WTC11 (cell line): ENCODE measurements around the gene DCLRE1C.

Source experiments
- CREM ChIP-seq: sonication (generic); formaldehyde crosslinking; IDR thresholded peaks from 2 replicates; pipeline ENCODE4 v1.8.1; 2022; ENCODE audit warnings: mild to moderate bottlenecking, missing genetic modification reagents, moderate library complexity
- CTCF ChIP-seq: fragments of 200-600 bp; IDR thresholded peaks from 2 replicates; pipeline ENCODE4 v1.8.0; 2022; ENCODE audit warnings: antibody characterized with exemption
- GRHL2 ChIP-seq: fragments of 250-450 bp; sonication (Bioruptor Pico); IDR thresholded peaks from 2 replicates; pipeline ENCODE4 v1.8.0; 2022; ENCODE audit warnings: mild to moderate bottlenecking, moderate library complexity; ENCODE audit not compliant: insufficient replicate concordance, severe bottlenecking
- HMGXB4 ChIP-seq: sonication (generic); formaldehyde crosslinking; IDR thresholded peaks from 2 replicates; pipeline ENCODE4 v1.8.1; 2023; ENCODE audit warnings: mild to moderate bottlenecking, moderate library complexity, missing genetic modification reagents
- KAT7 ChIP-seq: sonication (generic); formaldehyde crosslinking; IDR thresholded peaks from 2 replicates; pipeline ENCODE4 v1.8.1; 2023; ENCODE audit warnings: missing genetic modification reagents, mild to moderate bottlenecking, borderline replicate concordance
- MYBL2 ChIP-seq: sonication (generic); formaldehyde crosslinking; IDR thresholded peaks from 2 replicates; pipeline ENCODE4 v1.8.1; 2023; ENCODE audit warnings: mild to moderate bottlenecking, moderate library complexity, missing genetic modification reagents
- NFE2L1 ChIP-seq: sonication (generic); formaldehyde crosslinking; IDR thresholded peaks from 2 replicates; pipeline ENCODE4 v1.8.1; 2023; ENCODE audit warnings: missing genetic modification reagents
- NFYB ChIP-seq: sonication (generic); formaldehyde crosslinking; conservative IDR thresholded peaks from 2 replicates; pipeline ENCODE4 v1.8.0; 2022; ENCODE audit warnings: low read depth, missing genetic modification reagents
- NR3C1 ChIP-seq: sonication (generic); formaldehyde crosslinking; conservative IDR thresholded peaks from 2 replicates; pipeline ENCODE4 v1.8.1; 2023; ENCODE audit warnings: low read depth, mild to moderate bottlenecking, missing genetic modification reagents
- SMAD4 ChIP-seq: sonication (generic); formaldehyde crosslinking; IDR thresholded peaks from 2 replicates; pipeline ENCODE4 v1.8.0; 2022; ENCODE audit warnings: mild to moderate bottlenecking, missing genetic modification reagents
- TCF7 ChIP-seq: sonication (generic); formaldehyde crosslinking; IDR thresholded peaks from 2 replicates; pipeline ENCODE4 v1.8.0; 2022; ENCODE audit warnings: mild to moderate bottlenecking, low read depth, missing genetic modification reagents, moderate library complexity
- USF1 ChIP-seq: sonication (generic); formaldehyde crosslinking; IDR thresholded peaks from 2 replicates; pipeline ENCODE4 v1.8.0; 2022; ENCODE audit warnings: mild to moderate bottlenecking, missing genetic modification reagents
- USF2 ChIP-seq: sonication (generic); formaldehyde crosslinking; IDR thresholded peaks from 2 replicates; pipeline ENCODE4 v1.8.1; 2023; ENCODE audit warnings: mild to moderate bottlenecking, missing genetic modification reagents, moderate library complexity
- TF ChIP-seq, protein P1 (sequence below): sonication (generic); formaldehyde crosslinking; IDR thresholded peaks from 2 replicates; pipeline ENCODE4 v1.8.0; 2022; ENCODE audit warnings: mild to moderate bottlenecking, missing genetic modification reagents

DNA sequence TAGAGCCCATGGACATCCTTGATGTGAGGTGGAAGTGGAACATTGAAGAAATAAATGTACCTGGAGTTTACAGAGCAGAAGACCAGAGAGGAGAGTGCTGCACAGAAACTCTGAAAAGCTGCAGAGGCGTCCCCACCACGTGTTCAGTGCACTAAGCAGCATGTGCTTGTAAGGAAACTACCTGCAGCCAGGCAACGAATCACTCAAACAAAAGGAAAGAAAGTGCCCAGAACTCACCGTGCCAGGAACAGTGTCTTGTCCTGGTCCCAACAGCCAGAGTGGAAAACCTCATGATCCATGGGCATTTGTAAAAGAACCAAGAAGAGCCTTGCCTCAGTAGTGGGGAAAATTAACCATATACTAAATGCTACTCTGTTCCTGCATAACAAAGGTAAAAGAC lies 42.9 kb downstream of the DCLRE1C start:
- TF ChIP-seq CTCF (no peak), USF1 (no peak), NFE2L1 (CRISPR knock-in tag) (no peak), USF2 (CRISPR knock-in tag) (no peak), MYBL2 (CRISPR knock-in tag) (no peak), CREM (CRISPR knock-in tag) (no peak), GRHL2 (CRISPR knock-in tag) (no peak), HMGXB4 (no peak), NFYB (no peak), TCF7 (CRISPR knock-in tag) (no peak), NR3C1 (no peak), KAT7 (CRISPR knock-in tag) (no peak), SMAD4 (no peak)
- TF ChIP-seq, protein P1, sequence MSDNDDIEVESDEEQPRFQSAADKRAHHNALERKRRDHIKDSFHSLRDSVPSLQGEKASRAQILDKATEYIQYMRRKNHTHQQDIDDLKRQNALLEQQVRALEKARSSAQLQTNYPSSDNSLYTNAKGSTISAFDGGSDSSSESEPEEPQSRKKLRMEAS (CRISPR knock-in tag) = no peak
